NT2/D1 (cell line): ENCODE data around the gene NPIPA5.

Experiments
- SUZ12 ChIP-seq: IDR thresholded peaks from 2 replicates; pipeline ENCODE4 v1.6.1; 2011; ENCODE audit not compliant: insufficient read length, insufficient read depth; ENCODE audit errors: extremely low read depth
- YY1 ChIP-seq: IDR thresholded peaks from 2 replicates; pipeline ENCODE4 v1.6.1; 2011; ENCODE audit not compliant: insufficient read length, insufficient read depth
- ZNF274 ChIP-seq: IDR thresholded peaks from 2 replicates; pipeline ENCODE4 v1.6.1; 2011; ENCODE audit warnings: mild to moderate bottlenecking, low read depth, low read length

GRCh38 chr16:15425861-15426260, 47.8 kb upstream of the NPIPA5 start:
- no peak for TF ChIP-seq YY1
- TF ChIP-seq SUZ12, result no peak
- no peak for TF ChIP-seq ZNF274
